ENCODE measurements around the gene SEC24A.
A peak's percentile ranks its signal among the peaks of the same experiment; 100 is the strongest.
"Not testable (repeated sequence)": the region's sequence is repeated elsewhere in the genome, so short reads cannot be mapped to it uniquely, and the experiment has no call there.

SEC24A gene

GRCh38 chr5:134741052-134741451 is 92.5 kb downstream of the SEC24A start:
- no peak for DNase-seq (ENCODE audit: low read depth in 2 of 2)

DNA sequence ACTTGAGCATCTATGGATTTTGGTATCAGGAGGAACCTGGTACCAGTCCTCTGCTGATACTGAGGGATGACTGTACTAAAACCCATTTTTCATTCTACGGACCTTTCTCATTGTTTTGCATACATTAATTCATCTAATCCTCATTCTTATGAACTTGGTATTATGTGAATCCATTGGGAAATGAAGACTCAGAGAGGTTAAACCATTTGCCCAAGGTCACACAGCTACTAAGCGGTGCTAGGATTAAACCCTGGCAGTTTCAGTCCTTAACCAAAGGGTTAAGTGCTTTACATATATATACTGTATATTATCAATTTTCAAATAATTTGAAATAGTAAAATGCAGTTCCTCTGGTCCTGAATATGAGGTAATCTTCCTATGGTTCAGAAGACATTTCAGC is 93.5 kb downstream of the SEC24A start:
- no peak for DNase-seq (ENCODE audit: low read depth in 2 of 2)

GRCh38 chr5:134749415-134749814 is 100.8 kb downstream of the SEC24A start:
- DNase-seq (ENCODE audit: low read depth in 2 of 2): no peak

GRCh38 chr5:134758176-134758503 is 109.6 kb downstream of the SEC24A start:
- DNase-seq (ENCODE audit: low read depth in 2 of 2): no peak

DNA sequence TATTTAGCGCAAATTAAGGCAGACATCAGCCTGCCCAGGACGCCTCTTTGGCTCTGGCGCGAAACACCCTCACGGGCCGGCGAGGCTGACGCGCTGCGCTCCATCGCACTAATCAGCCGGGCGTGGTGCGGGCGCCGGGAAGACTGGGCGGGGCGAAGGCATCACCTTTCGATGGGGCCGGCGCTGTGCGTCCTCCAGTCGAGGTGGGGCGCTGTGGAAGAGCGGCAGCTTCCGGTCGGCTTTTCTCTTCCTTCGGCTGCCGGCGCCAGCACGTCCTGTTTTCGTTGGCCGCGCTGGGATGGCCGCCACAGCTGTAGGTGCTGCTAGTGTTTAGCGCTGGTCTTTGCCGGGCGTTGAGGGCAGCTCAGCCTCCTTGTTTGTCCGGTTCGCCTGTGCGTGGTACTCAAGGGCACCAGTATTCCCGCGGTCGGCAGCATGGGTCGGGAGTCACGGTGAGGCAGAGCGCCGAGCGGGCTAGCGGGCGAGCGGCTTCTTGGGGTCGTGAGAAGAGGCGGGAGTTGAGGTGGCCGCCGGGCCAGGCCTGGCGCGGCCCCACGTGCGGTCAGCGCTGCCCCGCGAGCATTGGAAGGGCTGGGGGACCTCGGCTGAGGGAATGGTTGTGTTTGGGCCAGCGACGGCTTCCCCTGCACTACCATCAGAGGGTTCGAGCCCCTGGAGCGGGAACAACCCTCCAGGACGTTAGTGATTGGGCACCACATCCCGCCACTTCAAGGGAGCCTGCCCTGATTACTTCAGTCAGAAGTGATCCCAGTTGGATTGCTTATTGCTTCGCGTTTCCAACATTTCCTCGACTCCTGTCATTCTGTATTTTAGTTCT is 110.1 kb downstream of the SEC24A start, which contains the start of gene DDX46:
TSS of gene DDX46 (plus strand) at position 276 of the 838 bp plus-strand sequence. CDS start at position 436, 160 bp downstream.
- DNase-seq (ENCODE audit: low read depth in 2 of 2): peak; percentile 72 to 89

GRCh38 chr5:134767528-134768291 is 119.1 kb downstream of the SEC24A start:
- not testable (repeated sequence) for DNase-seq (ENCODE audit: low read depth in 2 of 2)

- no peak for DNase-seq (ENCODE audit: low read depth in 2 of 2)
These were observed 120.6 kb downstream of the SEC24A start for GRCh38 chr5:134769206-134769605.

- no peak for DNase-seq (ENCODE audit: low read depth in 2 of 2)
These were observed 124.0 kb downstream of the SEC24A start for GRCh38 chr5:134772461-134773125.

GRCh38 chr5:134777366-134777765 is 128.8 kb downstream of the SEC24A start:
- no peak for DNase-seq (ENCODE audit: low read depth in 2 of 2)
